Neural progenitor cell (in vitro differentiated cells): ENCODE data around the gene MRPL40. TPM values are rescaled to one million over a fixed set of nuclear protein-coding genes. Genes with fewer than 3 reads are reported as not detected.

ENCODE experiments used
- DNase-seq: peaks from one replicate; pipeline ENCODE4 v3.0.0-alpha.2; 2016; ENCODE audit warnings: low spot score
- H2AFZ ChIP-seq: fragments of 200-600 bp; sonication (generic); replicated peaks from 2 replicates; pipeline ENCODE4 v1.6.1; 2016; ENCODE audit warnings: antibody characterized with exemption
- H3F3A ChIP-seq: fragments of 200-600 bp; sonication (generic); 2 replicates; pipeline ENCODE4 v1.6.1; 2016; ENCODE audit warnings: antibody characterized with exemption, low read depth
- H3K27ac ChIP-seq: fragments of 200-600 bp; sonication (generic); 2 replicates; pipeline ENCODE4 v1.5.1; 2016; ENCODE audit warnings: mild to moderate bottlenecking
- H3K27me3 ChIP-seq: fragments of 200-600 bp; sonication (generic); 2 replicates; pipeline ENCODE4 v1.6.1; 2016; ENCODE audit warnings: mild to moderate bottlenecking, moderate library complexity
- H3K36me3 ChIP-seq: fragments of 200-600 bp; sonication (generic); 2 replicates; pipeline ENCODE4 v1.5.1; 2016
- H3K4me1 ChIP-seq: fragments of 200-600 bp; sonication (generic); 2 replicates; pipeline ENCODE4 v1.6.1; 2016; ENCODE audit warnings: mixed run types
- H3K4me2 ChIP-seq: fragments of 200-600 bp; sonication (generic); 2 replicates; pipeline ENCODE4 v1.6.1; 2016
- H3K4me3 ChIP-seq: fragments of 200-600 bp; sonication (generic); 2 replicates; pipeline ENCODE4 v1.5.1; 2016
- H3K79me2 ChIP-seq: fragments of 200-600 bp; sonication (generic); 2 replicates; pipeline ENCODE4 v1.6.1; 2016; ENCODE audit warnings: low read depth
- H3K9ac ChIP-seq: fragments of 200-600 bp; sonication (generic); 2 replicates; pipeline ENCODE4 v1.6.1; 2016
- H3K9me3 ChIP-seq: fragments of 200-600 bp; sonication (generic); 2 replicates; pipeline ENCODE4 v1.5.1; 2016; ENCODE audit warnings: low read depth
- H4K20me1 ChIP-seq: fragments of 200-600 bp; sonication (generic); 2 replicates; pipeline ENCODE4 v1.6.1; 2016; ENCODE audit warnings: low read depth
- H3K27ac Mint-ChIP-seq: 3 replicates; pipeline ENCODE4 v1.8.0; 2021; ENCODE audit warnings: mixed read lengths
- H3K27me3 Mint-ChIP-seq: 2 replicates; pipeline ENCODE4 v1.8.0; 2022; ENCODE audit warnings: low read depth, mild to moderate bottlenecking, inconsistent platforms, moderate library complexity, mixed read lengths; ENCODE audit not compliant: insufficient read depth
- H3K36me3 Mint-ChIP-seq: 3 replicates; pipeline ENCODE4 v1.8.0; 2021; ENCODE audit warnings: mixed read lengths
- H3K4me1 Mint-ChIP-seq: 3 replicates; pipeline ENCODE4 v1.8.0; 2021; ENCODE audit warnings: mixed read lengths
- H3K4me3 Mint-ChIP-seq: 3 replicates; pipeline ENCODE4 v1.8.0; 2021; ENCODE audit warnings: mild to moderate bottlenecking, moderate library complexity, mixed read lengths
- H3K9me3 Mint-ChIP-seq: 3 replicates; pipeline ENCODE4 v1.8.0; 2020; ENCODE audit warnings: mixed read lengths
- EZH2 ChIP-seq: fragments of 200-600 bp; sonication (generic); IDR thresholded peaks from 2 replicates; pipeline ENCODE4 v1.6.1; 2017; ENCODE audit warnings: antibody characterized with exemption, mild to moderate bottlenecking, moderate library complexity
- EZH2phosphoT487 ChIP-seq: fragments of 200-600 bp; sonication (generic); IDR thresholded peaks from 2 replicates; pipeline ENCODE4 v1.6.1; 2017; ENCODE audit warnings: antibody characterized with exemption
- total RNA-seq: library from RNA; depleted of rRNA; stranded (reverse); fragments of >200 nt; gene quantifications from 2 replicates; pipeline ENCODE4 v1.2.3, GENCODE V29; 2015; ENCODE audit warnings: low replicate concordance
- TF ChIP-seq, protein P1 (sequence below): fragments of 200-600 bp; sonication (generic); IDR thresholded peaks from 2 replicates; pipeline ENCODE4 v1.5.1; 2017; ENCODE audit warnings: antibody characterized with exemption, mild to moderate bottlenecking

The MRPL40 gene
- total RNA-seq, 1 donor from 2014 or later: 17.0 TPM

DNA sequence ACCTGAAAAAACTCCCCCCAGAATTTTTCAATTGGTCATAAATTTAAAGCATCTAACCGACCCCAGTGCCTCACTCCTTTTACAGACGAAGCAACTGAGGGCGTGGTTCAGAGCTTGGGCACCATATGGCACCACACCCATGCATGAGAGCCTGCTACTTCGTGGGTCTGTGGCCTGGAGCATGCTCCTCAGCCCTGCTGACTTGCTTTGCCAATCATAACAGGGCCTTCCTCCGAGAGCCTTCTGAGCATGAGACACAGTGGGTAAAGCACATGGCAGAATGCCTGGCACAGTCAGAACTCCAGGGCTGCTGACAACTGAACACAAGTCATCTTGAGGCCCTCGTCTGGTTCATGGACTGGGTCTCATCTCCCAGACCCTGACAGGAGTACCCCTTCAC is 34.1 kb upstream of the MRPL40 start:
- no peaks in the 10 kb centered on the region for H3K79me2 ChIP-seq
- H3K4me3 ChIP-seq: no peak overlapping the region
- no peak for DNase-seq
- H3K9ac ChIP-seq: no peak overlapping the region
- Mint-ChIP-seq H3K27me3 (no peaks in the 10 kb centered on the region), H3K4me1 (no peaks in the 10 kb centered on the region), H3K9me3 (no peaks in the 10 kb centered on the region), H3K27ac (no peak overlapping the region), H3K36me3 (peaks cover 20% of the 10 kb centered on the region), H3K4me3 (no peak overlapping the region)
- no peak overlapping the region for H2AFZ ChIP-seq
- H3K4me2 ChIP-seq: no peak overlapping the region
- no peaks in the 10 kb centered on the region for H3K27me3 ChIP-seq
- no peaks in the 10 kb centered on the region for H3K4me1 ChIP-seq
- H4K20me1 ChIP-seq: no peaks in the 10 kb centered on the region
- H3K27ac ChIP-seq: no peak overlapping the region
- H3K36me3 ChIP-seq: peaks cover 4% of the 10 kb centered on the region
- H3K9me3 ChIP-seq: no peaks in the 10 kb centered on the region
- no peaks in the 10 kb centered on the region for H3F3A ChIP-seq
- TF ChIP-seq EZH2phosphoT487 (no peak), EZH2 (no peak)
- TF ChIP-seq, protein P1, sequence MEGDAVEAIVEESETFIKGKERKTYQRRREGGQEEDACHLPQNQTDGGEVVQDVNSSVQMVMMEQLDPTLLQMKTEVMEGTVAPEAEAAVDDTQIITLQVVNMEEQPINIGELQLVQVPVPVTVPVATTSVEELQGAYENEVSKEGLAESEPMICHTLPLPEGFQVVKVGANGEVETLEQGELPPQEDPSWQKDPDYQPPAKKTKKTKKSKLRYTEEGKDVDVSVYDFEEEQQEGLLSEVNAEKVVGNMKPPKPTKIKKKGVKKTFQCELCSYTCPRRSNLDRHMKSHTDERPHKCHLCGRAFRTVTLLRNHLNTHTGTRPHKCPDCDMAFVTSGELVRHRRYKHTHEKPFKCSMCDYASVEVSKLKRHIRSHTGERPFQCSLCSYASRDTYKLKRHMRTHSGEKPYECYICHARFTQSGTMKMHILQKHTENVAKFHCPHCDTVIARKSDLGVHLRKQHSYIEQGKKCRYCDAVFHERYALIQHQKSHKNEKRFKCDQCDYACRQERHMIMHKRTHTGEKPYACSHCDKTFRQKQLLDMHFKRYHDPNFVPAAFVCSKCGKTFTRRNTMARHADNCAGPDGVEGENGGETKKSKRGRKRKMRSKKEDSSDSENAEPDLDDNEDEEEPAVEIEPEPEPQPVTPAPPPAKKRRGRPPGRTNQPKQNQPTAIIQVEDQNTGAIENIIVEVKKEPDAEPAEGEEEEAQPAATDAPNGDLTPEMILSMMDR: no peak

DNA sequence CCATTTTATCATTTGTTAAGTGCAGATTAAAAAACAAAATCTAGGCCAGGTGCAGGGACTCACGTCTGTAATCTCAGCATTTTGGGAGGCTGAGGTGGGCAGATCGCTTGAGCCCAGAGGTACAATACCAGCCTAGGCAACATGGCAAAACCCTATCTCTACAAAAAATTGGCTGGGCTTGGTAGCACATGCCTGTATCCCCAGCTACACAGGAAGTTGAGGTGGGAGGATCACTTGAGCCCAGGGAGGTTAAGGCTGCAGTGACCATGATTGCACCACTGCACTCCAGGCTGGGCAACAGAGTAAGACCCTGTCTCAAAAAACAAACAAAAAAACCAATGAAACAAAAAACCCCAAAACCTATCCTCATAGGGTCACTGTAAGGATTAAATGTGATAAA is 33.7 kb upstream of the MRPL40 start:
- DNase-seq: no peak
- H3K27ac Mint-ChIP-seq: no peak overlapping the region
- Histone ChIP-seq H3K36me3 (peaks cover 4% of the 10 kb centered on the region), H3K4me1 (no peaks in the 10 kb centered on the region), H3K9me3 (no peaks in the 10 kb centered on the region), H3K4me3 (no peak overlapping the region), H3K4me2 (no peak overlapping the region), H3K27ac (no peak overlapping the region), H2AFZ (no peak overlapping the region), H4K20me1 (no peaks in the 10 kb centered on the region), H3K79me2 (no peaks in the 10 kb centered on the region), H3K9ac (no peak overlapping the region), H3F3A (no peaks in the 10 kb centered on the region), H3K27me3 (no peaks in the 10 kb centered on the region)
- no peak for TF ChIP-seq EZH2phosphoT487
- TF ChIP-seq EZH2: no peak
- TF ChIP-seq, protein P1: no peak
- peaks cover 19% of the 10 kb centered on the region for H3K36me3 Mint-ChIP-seq
- no peak overlapping the region for H3K4me3 Mint-ChIP-seq
- H3K9me3 Mint-ChIP-seq: no peaks in the 10 kb centered on the region
- H3K4me1 Mint-ChIP-seq: no peaks in the 10 kb centered on the region
- no peaks in the 10 kb centered on the region for H3K27me3 Mint-ChIP-seq

DNA sequence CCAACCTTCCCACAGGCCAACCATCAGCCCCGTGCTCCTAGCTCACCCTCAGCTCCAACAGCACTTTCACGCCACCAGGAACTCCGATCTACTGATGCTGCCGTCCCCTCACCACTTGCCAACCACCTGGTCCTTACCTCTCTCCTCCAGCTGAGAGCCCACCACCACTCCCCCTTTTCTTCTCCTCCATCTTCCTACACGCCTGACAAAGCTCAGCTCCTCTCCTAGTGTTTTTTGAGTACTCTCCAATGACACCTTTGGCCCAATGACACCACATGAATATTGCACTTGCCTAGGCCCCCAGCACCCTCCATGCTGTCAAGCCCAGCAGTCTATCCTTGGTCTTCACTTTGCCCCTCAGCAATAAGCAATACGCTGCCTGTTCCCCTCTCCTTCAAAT is 31.5 kb upstream of the MRPL40 start:
- H3K27me3 ChIP-seq: no peaks in the 10 kb centered on the region
- H3K79me2 ChIP-seq: no peaks in the 10 kb centered on the region
- no peak overlapping the region for H2AFZ ChIP-seq
- H3K36me3 Mint-ChIP-seq: peaks cover 21% of the 10 kb centered on the region
- no peaks in the 10 kb centered on the region for H3F3A ChIP-seq
- no peak overlapping the region for H3K27ac ChIP-seq
- no peak overlapping the region for H3K27ac Mint-ChIP-seq
- no peak overlapping the region for H3K9ac ChIP-seq
- no peak for TF ChIP-seq EZH2
- no peak for TF ChIP-seq EZH2phosphoT487
- TF ChIP-seq, protein P1: no peak
- H3K4me1 ChIP-seq: no peaks in the 10 kb centered on the region
- H3K4me3 ChIP-seq: no peak overlapping the region
- no peaks in the 10 kb centered on the region for H3K9me3 ChIP-seq
- H3K4me3 Mint-ChIP-seq: no peak overlapping the region
- peaks cover 4% of the 10 kb centered on the region for H3K36me3 ChIP-seq
- DNase-seq: no peak
- H3K4me1 Mint-ChIP-seq: no peaks in the 10 kb centered on the region
- H3K4me2 ChIP-seq: no peak overlapping the region
- no peaks in the 10 kb centered on the region for H3K27me3 Mint-ChIP-seq
- H3K9me3 Mint-ChIP-seq: no peaks in the 10 kb centered on the region
- no peaks in the 10 kb centered on the region for H4K20me1 ChIP-seq
